Activated naive CD4-positive, alpha-beta T cell treated with anti-CD3 and anti-CD28 coated beads, Interleukin-2, amount 50 U/mL, for 72 hours (primary cell): ENCODE results near the gene CDH13. TPM values are rescaled to one million over a fixed set of nuclear protein-coding genes. Genes with fewer than 3 reads are reported as not detected.

Source experiments
- ATAC-seq, 2 donors: fragments of 150-1000 bp; cut with Tn5 transposase; 2 replicates each; pipeline ENCODE4 v1.10.0; 2021; ENCODE audit warnings: mild to moderate bottlenecking in 2 of 2, moderate library complexity in 2 of 2
- DNase-seq, 2 donors: peaks; one replicate each; pipeline ENCODE4 v3.0.0; 2021 to 2022; ENCODE audit warnings: low spot score in 2 of 2
- H3K27ac Mint-ChIP-seq, 2 donors: one replicate each; pipeline ENCODE4 v1.8.0; 2022; ENCODE audit warnings: mild to moderate bottlenecking in 2 of 2, mixed read lengths in 2 of 2
- H3K36me3 Mint-ChIP-seq, 2 donors: one replicate each; pipeline ENCODE4 v1.8.0; 2022; ENCODE audit warnings: mixed read lengths in 2 of 2
- H3K9me3 Mint-ChIP-seq, 2 donors: one replicate each; pipeline ENCODE4 v1.8.0; 2022; ENCODE audit warnings: mixed read lengths in 2 of 2
- total RNA-seq, 2 donors: library from RNA; stranded (reverse); gene quantifications; one replicate each; pipeline ENCODE4 v1.2.3, GENCODE V29; 2022

Gene CDH13
- total RNA-seq, 2 donors from 2014 or later, result not detected

- Mint-ChIP-seq H3K9me3 (peaks cover 0 to 2% of the 10 kb centered on the region in 2 donors), H3K36me3 (no peaks in the 10 kb centered on the region), H3K27ac (no peak overlapping the region)
- ATAC-seq (no peak), DNase-seq (no peak)
Measured at GRCh38 chr16:83439412-83439811, 812.6 kb downstream of the CDH13 start.

DNA sequence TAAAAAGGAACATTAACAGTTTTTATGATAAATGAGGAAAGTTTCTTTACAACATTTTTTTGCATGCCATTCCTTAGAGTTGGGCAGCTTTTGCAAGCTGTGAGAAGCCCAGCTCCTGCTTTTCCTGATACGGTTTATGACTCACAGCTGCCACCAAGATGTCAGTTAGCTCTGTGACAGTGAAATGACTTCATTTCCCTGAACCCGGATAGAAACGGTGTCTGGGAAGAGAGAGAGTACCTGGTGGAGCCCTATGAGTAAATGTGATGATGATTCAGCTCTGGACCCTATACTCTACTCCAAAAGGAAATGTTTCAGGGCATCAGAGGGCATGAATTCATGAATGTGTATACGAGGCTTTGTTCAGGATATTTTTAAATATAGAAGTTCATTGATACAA, 814.7 kb downstream of the CDH13 start:
- Mint-ChIP-seq H3K36me3 (no peaks in the 10 kb centered on the region), H3K9me3 (no peaks in the 10 kb centered on the region), H3K27ac (no peak overlapping the region)
- ATAC-seq, result no peak
- DNase-seq, result no peak

DNA sequence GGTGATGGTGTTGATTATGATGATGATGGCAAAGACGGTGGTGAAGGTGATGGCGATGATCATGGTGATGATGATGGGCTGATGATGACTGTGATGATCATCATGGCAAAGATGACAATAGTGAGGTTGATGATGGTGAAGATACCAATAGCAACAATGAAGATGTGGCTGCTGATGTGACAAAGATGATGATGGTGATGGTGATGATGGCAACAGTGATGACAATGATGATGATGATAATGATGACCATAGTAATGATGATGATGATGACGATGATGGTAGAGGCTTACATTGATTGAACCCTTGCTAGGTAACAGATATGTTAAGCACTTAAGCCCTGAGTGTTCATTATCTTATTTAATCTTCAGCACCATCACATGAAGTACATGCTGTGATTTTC, 817.2 kb downstream of the CDH13 start:
- Mint-ChIP-seq H3K27ac (no peak overlapping the region), H3K36me3 (no peaks in the 10 kb centered on the region), H3K9me3 (no peaks in the 10 kb centered on the region)
- ATAC-seq (no peak), DNase-seq (no peak)

DNA sequence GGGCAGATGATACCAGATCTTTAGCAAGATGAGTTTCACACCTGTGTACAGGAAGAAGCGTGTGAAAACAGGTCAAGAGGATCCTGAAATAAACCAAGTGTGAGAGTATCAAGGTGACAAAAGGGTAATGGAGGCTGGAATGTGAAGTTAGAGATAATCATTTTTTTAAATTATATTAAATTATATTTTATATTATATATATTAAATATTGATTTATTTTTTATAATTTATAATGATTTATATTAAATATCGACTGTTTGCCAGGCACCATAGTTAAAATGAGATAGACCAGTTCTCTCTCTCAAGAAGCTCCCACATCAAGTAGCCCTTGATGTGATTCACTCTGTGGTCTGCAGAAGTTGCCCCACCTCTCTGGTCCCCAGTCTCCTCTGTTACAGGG, 820.8 kb downstream of the CDH13 start:
- Mint-ChIP-seq H3K9me3 (no peaks in the 10 kb centered on the region), H3K27ac (no peak overlapping the region), H3K36me3 (no peaks in the 10 kb centered on the region)
- no peak for ATAC-seq
- no peak for DNase-seq

DNA sequence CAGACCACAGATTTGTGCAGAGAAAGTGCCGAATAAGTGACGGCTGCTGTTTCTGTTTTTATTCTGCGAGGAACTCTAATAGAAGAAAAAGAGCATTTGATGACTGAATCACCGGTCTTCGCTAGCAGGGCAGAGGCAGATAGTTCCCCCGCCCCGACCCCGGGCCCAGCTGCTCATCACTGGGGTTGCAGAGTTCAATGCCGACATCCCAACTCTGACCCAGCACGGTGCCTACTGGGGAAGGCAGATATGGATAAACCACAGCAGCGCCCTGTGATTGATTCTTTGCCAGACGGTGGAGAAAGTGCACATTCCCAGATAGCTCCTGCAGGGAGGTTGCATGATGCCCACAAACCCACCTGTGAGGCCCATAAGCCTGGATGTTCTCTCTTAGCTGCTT, 823.1 kb downstream of the CDH13 start:
- no peaks in the 10 kb centered on the region for H3K9me3 Mint-ChIP-seq
- no peak overlapping the region for H3K27ac Mint-ChIP-seq
- H3K36me3 Mint-ChIP-seq, result no peaks in the 10 kb centered on the region
- ATAC-seq (no peak), DNase-seq (no peak)

DNA sequence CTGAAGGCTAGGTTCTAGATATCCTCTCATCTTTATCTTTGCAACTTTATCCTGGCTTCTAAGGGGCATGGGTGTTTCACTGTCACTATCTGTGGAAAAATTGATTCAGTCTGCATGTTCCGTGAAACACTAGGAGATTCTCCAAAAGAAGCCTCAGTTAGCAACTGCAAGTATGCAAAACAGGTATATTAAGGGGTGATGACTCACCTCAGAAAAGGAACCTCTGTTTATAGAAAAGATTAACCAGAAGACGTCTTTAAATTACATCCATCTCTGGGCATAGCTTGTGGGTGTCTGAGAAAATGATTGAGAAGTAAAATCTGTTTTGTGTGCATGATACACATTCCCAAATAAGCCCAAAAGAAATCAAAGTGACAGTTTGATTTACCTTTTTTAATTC, 827.2 kb downstream of the CDH13 start:
- no peak for DNase-seq
- Mint-ChIP-seq H3K27ac (no peak overlapping the region), H3K9me3 (peaks cover 0 to 12% of the 10 kb centered on the region in 2 donors), H3K36me3 (no peaks in the 10 kb centered on the region)
- ATAC-seq, result no peak

DNA sequence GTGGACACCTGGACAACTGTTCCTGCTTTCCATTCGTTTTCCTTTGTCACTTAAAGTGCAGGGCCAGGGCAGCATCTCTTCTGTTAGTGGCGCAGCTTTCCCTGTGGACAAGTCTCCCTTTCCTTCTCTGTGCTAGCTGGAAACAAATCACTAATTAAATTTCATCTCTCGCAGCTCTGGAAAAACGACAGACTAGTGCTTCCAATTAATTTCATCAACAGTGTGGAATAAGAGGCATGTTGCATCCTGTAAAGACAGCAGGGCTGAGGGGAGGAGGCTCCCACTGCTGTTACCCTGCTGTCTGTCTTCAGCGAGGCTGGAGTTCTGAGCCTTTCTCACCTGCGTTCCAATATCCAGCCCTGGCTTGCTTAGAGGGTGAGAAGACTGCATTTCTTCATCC, 828.9 kb downstream of the CDH13 start:
- no peaks in the 10 kb centered on the region for H3K36me3 Mint-ChIP-seq
- DNase-seq (no peak), ATAC-seq (no peak)
- H3K27ac Mint-ChIP-seq, result no peak overlapping the region
- peaks cover 0 to 15% of the 10 kb centered on the region in 2 donors for H3K9me3 Mint-ChIP-seq

DNA sequence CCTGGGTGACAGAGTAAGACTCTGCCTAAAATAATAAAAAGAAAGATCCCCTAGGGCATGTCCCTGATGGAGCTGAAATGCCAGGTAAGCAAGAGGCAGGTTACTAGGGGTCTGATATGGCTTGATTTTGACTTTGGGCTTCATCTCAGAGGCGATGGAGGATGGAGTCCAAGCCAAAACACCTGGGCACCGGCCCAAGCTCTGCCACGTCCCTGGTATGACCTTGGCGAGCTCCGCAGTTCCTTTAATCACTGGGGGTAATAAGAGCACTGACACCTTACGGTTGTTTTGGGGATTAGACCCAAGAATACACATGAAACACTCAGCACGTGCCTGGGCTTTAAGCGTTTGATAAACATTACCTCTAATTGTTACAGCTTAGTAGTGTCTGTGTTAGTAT, 830.2 kb downstream of the CDH13 start:
- no peak for DNase-seq
- Mint-ChIP-seq H3K36me3 (no peaks in the 10 kb centered on the region), H3K9me3 (peaks cover 0 to 15% of the 10 kb centered on the region in 2 donors), H3K27ac (no peak overlapping the region)
- ATAC-seq, result no peak

DNA sequence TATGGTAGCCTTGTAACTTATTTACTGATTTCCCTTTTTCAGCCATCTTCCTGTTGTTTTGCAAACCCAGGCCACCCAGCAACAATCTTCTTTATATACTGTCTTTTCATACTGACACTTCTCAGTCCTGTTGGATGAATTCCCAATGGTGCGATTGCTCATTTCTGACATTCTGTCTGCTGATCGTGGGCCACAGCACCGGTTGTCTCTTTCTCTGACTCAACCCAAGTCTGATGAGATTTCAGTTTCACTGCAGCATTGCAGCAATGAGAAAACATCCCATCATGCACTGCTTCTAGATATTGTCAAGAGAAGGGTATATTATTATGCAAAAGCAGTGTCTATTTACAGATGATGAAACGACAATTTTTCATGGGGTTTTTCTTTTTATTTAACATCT, 831.8 kb downstream of the CDH13 start:
- DNase-seq (peak in 1 of 2 donors; percentile 8), ATAC-seq (peak in 1 of 2 donors; percentile 88)
- Mint-ChIP-seq H3K9me3 (peaks cover 0 to 15% of the 10 kb centered on the region in 2 donors), H3K27ac (peak overlapping the region in 1 of 2 donors; percentile 4), H3K36me3 (no peaks in the 10 kb centered on the region)

GRCh38 chr16:83464991-83465390, 838.2 kb downstream of the CDH13 start:
- ATAC-seq (no peak), DNase-seq (no peak)
- no peaks in the 10 kb centered on the region for H3K36me3 Mint-ChIP-seq
- no peak overlapping the region for H3K27ac Mint-ChIP-seq
- H3K9me3 Mint-ChIP-seq, result peaks cover 0 to 4% of the 10 kb centered on the region in 2 donors

GRCh38 chr16:83470416-83470815, 843.6 kb downstream of the CDH13 start:
- Mint-ChIP-seq H3K27ac (peak overlapping the region in 1 of 2 donors; percentile 51), H3K36me3 (no peaks in the 10 kb centered on the region), H3K9me3 (peaks cover 0 to 4% of the 10 kb centered on the region in 2 donors)
- ATAC-seq (no peak), DNase-seq (no peak)

DNA sequence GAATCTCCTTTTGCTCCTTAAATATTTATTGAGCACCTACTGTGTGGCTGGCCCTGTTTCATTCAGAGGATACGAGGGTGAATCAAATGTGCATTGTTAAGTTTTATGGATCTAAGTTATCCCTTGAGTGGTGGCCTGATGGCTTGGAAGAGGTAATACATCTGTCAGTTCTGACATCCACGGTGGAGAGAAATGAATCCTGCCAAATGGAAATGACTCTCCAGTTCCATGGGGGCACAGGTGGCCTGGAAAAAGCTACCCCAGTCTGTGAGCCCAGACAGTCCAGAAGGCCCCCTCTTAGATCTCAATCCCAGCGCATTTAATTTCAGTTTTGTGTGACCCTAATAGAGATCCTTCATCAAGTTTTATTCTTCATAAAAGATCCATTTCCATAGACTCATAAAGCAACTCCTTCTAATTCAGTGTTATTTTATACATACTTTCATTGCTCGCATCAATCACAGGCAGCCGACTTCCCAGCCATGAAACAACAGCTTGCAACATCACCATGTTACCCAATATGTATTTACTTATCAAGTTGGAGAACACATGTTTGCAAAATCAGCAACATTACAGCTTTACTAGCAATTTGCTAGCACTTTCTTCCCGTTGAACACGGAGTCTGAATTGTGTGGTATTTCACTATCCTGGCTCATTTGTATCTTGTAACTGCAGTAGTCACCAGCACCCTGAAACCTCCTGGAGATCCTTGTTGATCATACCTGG, 846.2 kb downstream of the CDH13 start:
- ATAC-seq, result no peak
- Mint-ChIP-seq H3K9me3 (no peaks in the 10 kb centered on the region), H3K27ac (no peak overlapping the region), H3K36me3 (no peaks in the 10 kb centered on the region)
- DNase-seq, result no peak

GRCh38 chr16:83473926-83474650, 847.3 kb downstream of the CDH13 start:
- H3K27ac Mint-ChIP-seq, result no peak overlapping the region
- H3K36me3 Mint-ChIP-seq, result no peaks in the 10 kb centered on the region
- ATAC-seq (no peak), DNase-seq (no peak)
- H3K9me3 Mint-ChIP-seq, result no peaks in the 10 kb centered on the region

DNA sequence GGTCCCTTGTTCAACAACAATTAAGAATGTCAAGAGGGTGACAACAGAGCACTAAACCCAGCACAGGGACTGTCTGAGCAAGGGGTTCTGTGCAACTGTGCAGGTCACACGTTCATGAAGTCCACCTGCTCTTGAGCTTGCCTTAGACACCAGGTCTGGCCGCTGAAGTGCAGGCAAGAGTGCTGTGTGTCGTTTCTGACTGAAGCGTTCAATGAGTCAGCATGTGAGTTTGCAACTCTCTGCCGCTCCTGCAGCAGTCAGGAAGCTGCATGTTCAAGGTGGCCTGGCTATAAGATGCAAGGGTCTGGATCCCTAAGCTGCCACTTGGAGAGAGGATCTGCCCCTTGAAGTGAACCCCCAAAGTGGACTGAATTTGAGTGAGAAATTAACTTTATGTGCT, 848.3 kb downstream of the CDH13 start:
- ATAC-seq, result no peak
- DNase-seq, result no peak
- Mint-ChIP-seq H3K36me3 (no peaks in the 10 kb centered on the region), H3K27ac (no peak overlapping the region), H3K9me3 (no peaks in the 10 kb centered on the region)

GRCh38 chr16:83481589-83481988, 854.8 kb downstream of the CDH13 start:
- H3K36me3 Mint-ChIP-seq, result no peaks in the 10 kb centered on the region
- H3K9me3 Mint-ChIP-seq, result peaks cover 4% of the 10 kb centered on the region in 2 donors
- no peak for DNase-seq
- H3K27ac Mint-ChIP-seq, result no peak overlapping the region
- no peak for ATAC-seq

GRCh38 chr16:83482545-83483162, 855.9 kb downstream of the CDH13 start:
- Mint-ChIP-seq H3K36me3 (no peaks in the 10 kb centered on the region), H3K9me3 (peaks cover 4% of the 10 kb centered on the region in 2 donors), H3K27ac (no peak overlapping the region)
- DNase-seq, result no peak
- no peak for ATAC-seq

DNA sequence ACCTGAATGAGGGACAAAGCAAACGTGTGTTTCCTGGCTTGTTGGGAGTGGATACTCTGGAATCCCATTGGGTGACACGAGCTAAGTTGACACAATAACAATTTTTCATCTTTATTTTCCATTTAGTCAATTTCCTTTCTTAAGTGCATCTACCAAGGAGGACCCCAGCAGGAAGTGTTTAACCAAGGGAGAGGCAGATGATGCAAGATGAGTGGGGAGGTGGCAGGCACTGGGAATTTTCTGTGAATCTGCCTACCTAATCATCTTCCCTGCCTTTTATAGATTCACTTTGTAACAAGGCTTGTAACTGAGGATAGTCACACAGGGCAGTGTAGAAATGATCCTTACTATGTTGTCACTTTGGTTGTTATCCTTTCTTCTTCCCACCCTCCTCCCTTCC, 863.3 kb downstream of the CDH13 start:
- ATAC-seq (no peak), DNase-seq (no peak)
- Mint-ChIP-seq H3K9me3 (peaks cover 0 to 9% of the 10 kb centered on the region in 2 donors), H3K36me3 (no peaks in the 10 kb centered on the region), H3K27ac (no peak overlapping the region)
